ENCODE data around the gene MRRF.

- TF ChIP-seq YY1 (IDR thresholded peaks at IDR 0.05; ENCODE audit: insufficient read depth, insufficient read length) (no peak), SUZ12 (IDR thresholded peaks at IDR 0.05; ENCODE audit: extremely low read depth, insufficient read depth, insufficient read length) (no peak)
Observed at GRCh38 chr9:122302237-122303093, 37.8 kb downstream of the MRRF start.
